Neural progenitor cell (in vitro differentiated cells): Measurements from ENCODE around the gene CPD.

Experiments used
- CTCF ChIP-seq: fragments of 200-600 bp; sonication (generic); IDR thresholded peaks from 2 replicates; pipeline ENCODE4 v1.5.1; 2017; ENCODE audit warnings: antibody characterized with exemption, mild to moderate bottlenecking
- EZH2 ChIP-seq: fragments of 200-600 bp; sonication (generic); IDR thresholded peaks from 2 replicates; pipeline ENCODE4 v1.6.1; 2017; ENCODE audit warnings: antibody characterized with exemption, mild to moderate bottlenecking, moderate library complexity

GRCh38 chr17:30349252-30349651, 29.5 kb upstream of the CPD start:
- TF ChIP-seq CTCF: no peak
- TF ChIP-seq EZH2: no peak
